ENCODE results near the gene ACBD4. TPM values are rescaled to one million over a fixed set of nuclear protein-coding genes. Genes with fewer than 3 reads are reported as not detected.
"Not testable (repeated sequence)": the region's sequence is repeated elsewhere in the genome, so short reads cannot be mapped to it uniquely, and the experiment has no call there.

The ACBD4 gene
- total and polyA plus RNA-seq, 5 donors from 2014 or later, result 13.8 to 23.6 (median 15.6) TPM

DNA sequence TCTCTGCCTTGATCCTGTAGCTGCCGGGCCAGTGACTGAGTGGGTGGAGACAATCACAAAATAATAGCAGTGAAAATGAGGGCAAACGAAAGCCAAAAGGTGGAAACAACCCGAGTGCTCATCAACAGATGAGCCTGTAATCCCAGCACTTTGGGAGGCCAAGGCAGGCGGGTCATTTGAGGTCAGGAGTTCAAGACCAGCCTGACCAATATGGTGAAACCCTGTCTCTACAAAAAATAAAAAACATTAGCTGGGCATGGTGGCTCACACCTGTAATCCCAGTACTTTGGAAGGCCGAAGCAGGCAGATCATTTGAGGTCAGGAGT is 10.7 kb upstream of the ACBD4 start:
- H3K4me3 ChIP-seq (ENCODE audit: low read depth, low read length); H3K27me3 ChIP-seq (ENCODE audit: control insufficient read depth, insufficient read depth, low read length); H3K9me3 Mint-ChIP-seq; H3K27ac ChIP-seq (ENCODE audit: insufficient read depth, low read length, poor library complexity, severe bottlenecking); DNase-seq; H3K27me3 Mint-ChIP-seq; ATAC-seq (ENCODE audit: low read depth in 2 of 2); H3K4me1 ChIP-seq (ENCODE audit: control insufficient read depth, insufficient read depth, low read length, poor library complexity, severe bottlenecking); H3K4me1 Mint-ChIP-seq; H3K36me3 ChIP-seq (ENCODE audit: control insufficient read depth, insufficient read depth, low read length); H3K9me3 ChIP-seq (ENCODE audit: control insufficient read depth in 2 of 2, low read length in 2 of 2); H3K36me3 Mint-ChIP-seq; H3K4me3 Mint-ChIP-seq: not testable (repeated sequence)
- H3K27ac Mint-ChIP-seq, result peak overlapping the region in 1 of 3 donors; percentile 75

DNA sequence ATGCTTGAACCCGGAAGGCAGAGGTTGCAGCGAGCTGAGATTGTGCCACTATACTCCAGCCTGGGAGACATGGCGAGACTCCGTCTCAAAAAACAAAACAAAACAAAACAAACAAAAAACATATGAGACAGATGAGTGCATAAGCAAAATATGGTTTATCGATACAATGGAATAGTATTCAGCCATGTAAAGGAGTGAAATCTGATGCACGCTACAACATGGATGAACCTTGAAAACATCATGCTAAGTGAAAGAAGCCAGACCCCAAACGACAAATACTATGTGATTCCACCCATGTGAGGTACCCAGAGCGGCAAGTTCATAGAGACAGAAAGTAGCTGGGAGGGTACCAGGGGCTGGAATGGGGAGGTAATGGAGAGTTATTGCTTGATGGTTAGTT is 10.0 kb upstream of the ACBD4 start:
- H3K27ac Mint-ChIP-seq, result no peak overlapping the region
- H3K27ac ChIP-seq (ENCODE audit: insufficient read depth, low read length, poor library complexity, severe bottlenecking), result no peak overlapping the region
- H3K36me3 Mint-ChIP-seq, result no peaks in the 10 kb centered on the region
- H3K4me1 Mint-ChIP-seq, result peaks cover 0 to 7% (median 3%) of the 10 kb centered on the region in 4 donors
- H3K4me3 Mint-ChIP-seq, result no peak overlapping the region
- no peak overlapping the region for H3K4me3 ChIP-seq (ENCODE audit: low read depth, low read length)
- no peaks in the 10 kb centered on the region for H3K27me3 ChIP-seq (ENCODE audit: control insufficient read depth, insufficient read depth, low read length)
- DNase-seq, result no peak
- H3K4me1 ChIP-seq (ENCODE audit: control insufficient read depth, insufficient read depth, low read length, poor library complexity, severe bottlenecking), result peaks cover 3% of the 10 kb centered on the region
- ATAC-seq (ENCODE audit: low read depth in 2 of 2), result no peak
- H3K9me3 ChIP-seq (ENCODE audit: control insufficient read depth in 2 of 2, low read length in 2 of 2), result no peaks in the 10 kb centered on the region
- H3K27me3 Mint-ChIP-seq, result peaks cover 6% of the 10 kb centered on the region
- no peaks in the 10 kb centered on the region for H3K36me3 ChIP-seq (ENCODE audit: control insufficient read depth, insufficient read depth, low read length)
- no peaks in the 10 kb centered on the region for H3K9me3 Mint-ChIP-seq

DNA sequence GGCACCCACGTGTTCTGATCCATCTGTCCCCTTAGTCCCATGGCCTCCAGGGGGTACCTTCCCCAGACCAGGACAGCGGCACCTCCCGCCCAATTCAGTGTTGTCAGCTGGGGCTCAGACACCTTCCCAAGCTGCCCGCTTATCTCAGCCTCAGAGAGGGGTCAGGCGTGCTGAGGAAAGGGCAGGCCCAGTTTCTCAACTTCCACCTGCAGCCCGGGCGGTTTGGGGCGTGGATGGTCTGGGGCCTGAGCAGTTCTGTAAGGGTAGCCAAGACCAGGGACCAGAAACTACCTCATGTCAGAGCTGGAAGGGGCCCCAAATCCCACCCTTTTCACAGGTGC is 8.3 kb upstream of the ACBD4 start:
- peaks cover 8% of the 10 kb centered on the region for H3K4me1 ChIP-seq (ENCODE audit: control insufficient read depth, insufficient read depth, low read length, poor library complexity, severe bottlenecking)
- no peak overlapping the region for H3K4me3 ChIP-seq (ENCODE audit: low read depth, low read length)
- no peak overlapping the region for H3K4me3 Mint-ChIP-seq
- peaks cover 11% of the 10 kb centered on the region for H3K27me3 Mint-ChIP-seq
- no peaks in the 10 kb centered on the region for H3K36me3 Mint-ChIP-seq
- H3K4me1 Mint-ChIP-seq, result peaks cover 0 to 12% (median 4%) of the 10 kb centered on the region in 4 donors
- no peaks in the 10 kb centered on the region for H3K9me3 ChIP-seq (ENCODE audit: control insufficient read depth in 2 of 2, low read length in 2 of 2)
- no peaks in the 10 kb centered on the region for H3K36me3 ChIP-seq (ENCODE audit: control insufficient read depth, insufficient read depth, low read length)
- H3K9me3 Mint-ChIP-seq, result no peaks in the 10 kb centered on the region
- no peak for ATAC-seq (ENCODE audit: low read depth in 2 of 2)
- no peak overlapping the region for H3K27ac Mint-ChIP-seq
- no peak for DNase-seq
- no peak overlapping the region for H3K27ac ChIP-seq (ENCODE audit: insufficient read depth, low read length, poor library complexity, severe bottlenecking)
- H3K27me3 ChIP-seq (ENCODE audit: control insufficient read depth, insufficient read depth, low read length), result no peaks in the 10 kb centered on the region

DNA sequence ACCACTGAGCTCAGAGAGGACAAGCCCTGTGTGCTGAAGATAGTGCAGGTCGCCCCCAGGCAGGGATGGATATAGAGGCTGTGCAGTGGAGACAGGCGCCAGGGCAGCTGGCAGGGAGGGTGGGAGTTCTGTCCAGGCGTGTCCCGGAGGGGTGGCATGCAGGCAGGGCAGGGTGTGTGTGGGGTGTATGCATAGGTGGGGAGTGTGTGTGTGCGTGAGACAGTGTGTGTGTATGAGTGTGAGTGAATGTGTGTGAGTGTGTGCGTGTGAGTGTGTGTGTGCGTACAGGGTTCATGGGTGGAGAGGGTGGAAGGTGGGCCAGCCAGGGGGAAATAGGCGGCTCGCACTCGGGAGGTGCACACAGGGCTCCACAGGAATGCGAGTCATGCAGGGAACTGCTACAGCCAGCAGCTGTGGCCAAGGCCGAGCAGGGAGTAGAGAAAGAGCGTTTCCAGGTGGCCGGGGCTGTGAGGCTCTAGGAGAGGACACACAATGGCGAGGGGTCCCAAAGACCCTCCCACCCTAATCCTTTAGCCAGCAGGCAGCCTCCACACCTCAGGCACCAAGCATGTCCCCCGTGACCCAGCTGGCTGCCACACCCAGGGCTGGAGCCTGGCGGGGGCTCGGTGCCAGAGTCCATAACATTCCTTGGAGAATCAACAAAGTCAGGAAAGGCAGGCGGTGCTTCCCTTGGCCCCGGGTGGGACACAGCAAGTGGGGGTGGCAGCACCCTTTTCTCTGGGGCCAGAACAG is 7.8 kb upstream of the ACBD4 start:
- ATAC-seq (ENCODE audit: low read depth in 2 of 2), result no peak
- peaks cover 8% of the 10 kb centered on the region for H3K4me1 ChIP-seq (ENCODE audit: control insufficient read depth, insufficient read depth, low read length, poor library complexity, severe bottlenecking)
- Mint-ChIP-seq H3K9me3 (no peaks in the 10 kb centered on the region), H3K36me3 (no peaks in the 10 kb centered on the region), H3K27me3 (peaks cover 11% of the 10 kb centered on the region), H3K27ac (peak overlapping the region in 1 of 3 donors; percentile 84), H3K4me1 (peaks cover 0 to 12% (median 4%) of the 10 kb centered on the region in 4 donors), H3K4me3 (no peak overlapping the region)
- H3K4me3 ChIP-seq (ENCODE audit: low read depth, low read length), result no peak overlapping the region
- no peaks in the 10 kb centered on the region for H3K9me3 ChIP-seq (ENCODE audit: control insufficient read depth in 2 of 2, low read length in 2 of 2)
- H3K36me3 ChIP-seq (ENCODE audit: control insufficient read depth, insufficient read depth, low read length), result no peaks in the 10 kb centered on the region
- no peak overlapping the region for H3K27ac ChIP-seq (ENCODE audit: insufficient read depth, low read length, poor library complexity, severe bottlenecking)
- DNase-seq, result no peak
- H3K27me3 ChIP-seq (ENCODE audit: control insufficient read depth, insufficient read depth, low read length), result no peaks in the 10 kb centered on the region

DNA sequence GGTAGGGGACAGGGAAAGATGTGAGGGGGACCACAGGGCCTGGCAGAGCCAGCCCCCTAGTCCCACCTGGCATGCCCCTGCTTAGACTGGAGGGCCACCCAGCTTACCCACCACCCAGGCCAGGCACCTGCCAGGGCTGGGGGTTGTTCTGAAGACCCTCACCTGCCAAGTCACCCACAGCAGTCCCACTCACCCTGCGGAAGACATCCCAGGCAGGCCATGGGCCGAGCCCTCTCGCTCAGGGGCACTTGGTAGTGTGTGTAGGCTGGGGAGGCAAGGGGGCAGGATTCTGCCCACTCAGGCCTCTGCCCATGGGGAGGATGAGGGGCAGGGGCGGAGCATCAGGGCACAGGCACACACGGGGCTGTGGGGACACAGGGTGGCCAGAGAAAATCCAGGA is 7.2 kb upstream of the ACBD4 start:
- H3K4me1 Mint-ChIP-seq, result peaks cover 0 to 8% (median 3%) of the 10 kb centered on the region in 4 donors
- H3K36me3 Mint-ChIP-seq, result no peaks in the 10 kb centered on the region
- H3K27ac Mint-ChIP-seq, result no peak overlapping the region
- DNase-seq, result no peak
- ATAC-seq (ENCODE audit: low read depth in 2 of 2), result no peak
- no peaks in the 10 kb centered on the region for H3K9me3 ChIP-seq (ENCODE audit: control insufficient read depth in 2 of 2, low read length in 2 of 2)
- no peak overlapping the region for H3K27ac ChIP-seq (ENCODE audit: insufficient read depth, low read length, poor library complexity, severe bottlenecking)
- H3K27me3 ChIP-seq (ENCODE audit: control insufficient read depth, insufficient read depth, low read length), result no peaks in the 10 kb centered on the region
- peaks cover 12% of the 10 kb centered on the region for H3K4me1 ChIP-seq (ENCODE audit: control insufficient read depth, insufficient read depth, low read length, poor library complexity, severe bottlenecking)
- no peak overlapping the region for H3K4me3 ChIP-seq (ENCODE audit: low read depth, low read length)
- no peaks in the 10 kb centered on the region for H3K36me3 ChIP-seq (ENCODE audit: control insufficient read depth, insufficient read depth, low read length)
- no peaks in the 10 kb centered on the region for H3K9me3 Mint-ChIP-seq
- H3K4me3 Mint-ChIP-seq, result no peak overlapping the region
- H3K27me3 Mint-ChIP-seq, result peaks cover 5% of the 10 kb centered on the region

DNA sequence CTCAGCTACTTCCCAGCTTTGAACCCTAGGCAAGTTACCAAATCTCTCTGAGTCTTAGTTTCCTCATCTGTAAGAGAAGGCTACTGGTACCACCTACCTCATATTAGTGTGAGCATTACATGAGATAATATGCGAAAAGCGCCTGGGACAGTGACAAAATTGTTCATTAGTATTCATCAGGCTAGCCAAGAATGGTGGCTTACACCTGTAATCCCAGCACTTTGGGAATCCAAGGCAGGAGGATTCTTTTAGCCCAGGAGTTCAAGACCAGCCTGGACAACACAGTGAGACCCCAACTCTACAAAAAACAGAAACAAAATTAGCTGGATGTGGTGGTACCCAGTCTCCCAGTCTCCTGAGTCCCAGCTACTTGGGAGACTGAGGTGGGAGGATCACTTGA is 6.5 kb upstream of the ACBD4 start:
- Histone ChIP-seq H3K36me3 (ENCODE audit: control insufficient read depth, insufficient read depth, low read length) (no peaks in the 10 kb centered on the region), H3K4me3 (ENCODE audit: low read depth, low read length) (no peak overlapping the region), H3K27me3 (ENCODE audit: control insufficient read depth, insufficient read depth, low read length) (no peaks in the 10 kb centered on the region), H3K27ac (ENCODE audit: insufficient read depth, low read length, poor library complexity, severe bottlenecking) (no peak overlapping the region), H3K4me1 (ENCODE audit: control insufficient read depth, insufficient read depth, low read length, poor library complexity, severe bottlenecking) (peaks cover 12% of the 10 kb centered on the region), H3K9me3 (ENCODE audit: control insufficient read depth in 2 of 2, low read length in 2 of 2) (no peaks in the 10 kb centered on the region)
- DNase-seq (no peak), ATAC-seq (ENCODE audit: low read depth in 2 of 2) (no peak)
- Mint-ChIP-seq H3K4me3 (peak overlapping the region in 1 of 4 donors; percentile 85), H3K9me3 (no peaks in the 10 kb centered on the region), H3K27ac (no peak overlapping the region), H3K27me3 (peaks cover 10% of the 10 kb centered on the region), H3K36me3 (no peaks in the 10 kb centered on the region), H3K4me1 (peaks cover 0 to 11% (median 6%) of the 10 kb centered on the region in 4 donors)

DNA sequence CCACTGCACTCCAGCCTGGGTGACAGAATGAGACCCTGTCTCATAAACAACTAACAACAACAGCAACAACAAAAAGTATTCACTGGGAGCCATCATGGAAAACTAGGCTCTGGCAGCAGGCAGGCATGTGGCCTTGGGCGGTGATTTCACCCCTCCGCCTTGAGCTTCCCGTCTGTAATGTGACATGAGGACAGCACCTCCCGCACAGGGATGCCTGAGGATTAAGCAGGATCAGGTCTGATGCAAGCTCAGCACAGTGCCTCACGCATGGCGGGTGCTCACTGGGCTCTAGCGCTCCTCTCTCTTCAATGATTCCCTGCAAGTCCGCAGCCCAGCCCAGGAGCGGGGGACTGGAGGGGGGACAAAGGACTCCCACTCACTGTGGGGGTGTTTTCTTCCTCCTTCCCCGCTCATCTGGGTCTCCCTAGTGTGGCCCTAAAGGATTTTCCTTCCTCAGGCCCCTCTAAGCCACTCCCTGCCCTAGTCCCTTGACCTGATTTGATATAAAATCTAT is 6.0 kb upstream of the ACBD4 start:
- Mint-ChIP-seq H3K9me3 (no peaks in the 10 kb centered on the region), H3K27ac (no peak overlapping the region), H3K4me1 (peaks cover 0 to 11% (median 6%) of the 10 kb centered on the region in 4 donors), H3K36me3 (no peaks in the 10 kb centered on the region), H3K4me3 (peak overlapping the region in 2 of 4 donors; percentile 54 to 85), H3K27me3 (peaks cover 10% of the 10 kb centered on the region)
- Histone ChIP-seq H3K36me3 (ENCODE audit: control insufficient read depth, insufficient read depth, low read length) (no peaks in the 10 kb centered on the region), H3K4me3 (ENCODE audit: low read depth, low read length) (no peak overlapping the region), H3K9me3 (ENCODE audit: control insufficient read depth in 2 of 2, low read length in 2 of 2) (no peaks in the 10 kb centered on the region), H3K4me1 (ENCODE audit: control insufficient read depth, insufficient read depth, low read length, poor library complexity, severe bottlenecking) (peaks cover 11% of the 10 kb centered on the region), H3K27me3 (ENCODE audit: control insufficient read depth, insufficient read depth, low read length) (no peaks in the 10 kb centered on the region), H3K27ac (ENCODE audit: insufficient read depth, low read length, poor library complexity, severe bottlenecking) (no peak overlapping the region)
- ATAC-seq (ENCODE audit: low read depth in 2 of 2), result no peak
- no peak for DNase-seq
